Lower leg skin (tissue), 3 donors: ENCODE data around the gene LCN2.

Source experiments
- POLR2A ChIP-seq, 2 donors: fragments of 450-650 bp; IDR thresholded peaks; one replicate each; pipeline ENCODE4 v1.6.1; 2016 to 2017; ENCODE audit warnings: antibody characterized with exemption in 2 of 2, mild to moderate bottlenecking in 1 of 2, moderate library complexity in 1 of 2
- TF ChIP-seq, protein P1 (sequence below), 3 donors: fragments of 450-650 bp; IDR thresholded peaks; one replicate each; pipeline ENCODE4 v1.5.1; 2016; ENCODE audit warnings: antibody characterized with exemption in 3 of 3, mild to moderate bottlenecking in 3 of 3, moderate library complexity in 2 of 3

DNA sequence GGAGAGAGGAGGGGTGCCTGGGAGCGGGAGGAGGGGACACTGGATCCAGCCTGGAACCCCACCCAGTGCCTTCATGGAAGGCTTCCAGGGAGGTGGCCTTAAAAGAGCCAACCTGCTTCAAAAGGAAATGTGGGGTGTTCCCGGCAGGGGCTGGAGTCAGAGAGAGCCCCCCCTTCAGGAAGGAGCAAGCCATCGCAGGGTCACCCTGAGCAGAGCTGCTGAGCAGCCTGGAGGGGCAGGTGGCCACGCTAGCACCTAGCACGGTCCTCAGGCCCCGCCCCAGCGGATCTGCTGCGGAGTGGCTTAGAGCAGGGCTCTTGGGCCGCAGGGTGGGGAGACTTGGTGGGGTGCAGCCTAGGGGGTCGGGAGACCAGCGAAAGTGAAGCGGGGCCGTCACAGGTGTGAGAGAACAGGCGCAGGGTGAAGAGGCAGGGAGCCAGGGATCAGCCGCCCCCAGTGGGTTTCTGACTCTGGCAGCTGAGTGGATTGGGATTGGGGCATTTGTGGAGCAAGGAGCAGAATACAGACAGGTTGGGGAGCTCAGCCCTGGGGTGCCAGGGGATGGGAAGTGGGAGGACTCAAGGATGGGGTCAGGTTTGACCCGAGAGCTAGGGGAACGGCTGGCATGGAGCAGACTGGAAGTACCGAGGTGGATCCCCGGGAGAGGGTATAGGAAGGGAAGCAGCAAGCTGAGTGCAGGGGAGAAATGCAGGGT is 1.5 kb downstream of the LCN2 start:
- TF ChIP-seq, protein P1, sequence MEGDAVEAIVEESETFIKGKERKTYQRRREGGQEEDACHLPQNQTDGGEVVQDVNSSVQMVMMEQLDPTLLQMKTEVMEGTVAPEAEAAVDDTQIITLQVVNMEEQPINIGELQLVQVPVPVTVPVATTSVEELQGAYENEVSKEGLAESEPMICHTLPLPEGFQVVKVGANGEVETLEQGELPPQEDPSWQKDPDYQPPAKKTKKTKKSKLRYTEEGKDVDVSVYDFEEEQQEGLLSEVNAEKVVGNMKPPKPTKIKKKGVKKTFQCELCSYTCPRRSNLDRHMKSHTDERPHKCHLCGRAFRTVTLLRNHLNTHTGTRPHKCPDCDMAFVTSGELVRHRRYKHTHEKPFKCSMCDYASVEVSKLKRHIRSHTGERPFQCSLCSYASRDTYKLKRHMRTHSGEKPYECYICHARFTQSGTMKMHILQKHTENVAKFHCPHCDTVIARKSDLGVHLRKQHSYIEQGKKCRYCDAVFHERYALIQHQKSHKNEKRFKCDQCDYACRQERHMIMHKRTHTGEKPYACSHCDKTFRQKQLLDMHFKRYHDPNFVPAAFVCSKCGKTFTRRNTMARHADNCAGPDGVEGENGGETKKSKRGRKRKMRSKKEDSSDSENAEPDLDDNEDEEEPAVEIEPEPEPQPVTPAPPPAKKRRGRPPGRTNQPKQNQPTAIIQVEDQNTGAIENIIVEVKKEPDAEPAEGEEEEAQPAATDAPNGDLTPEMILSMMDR (IDR thresholded peaks at IDR 0.05) = no peak
- no peak for TF ChIP-seq POLR2A (IDR thresholded peaks at IDR 0.05)
